ENCODE measurements around the gene SPINK2. TPM values are rescaled to one million over a fixed set of nuclear protein-coding genes. Genes with fewer than 3 reads are reported as not detected.

Gene SPINK2
- total and polyA plus RNA-seq, 3 experiments from 2014 or later, result 1.6 to 10.8 (median 2.1) TPM

DNA sequence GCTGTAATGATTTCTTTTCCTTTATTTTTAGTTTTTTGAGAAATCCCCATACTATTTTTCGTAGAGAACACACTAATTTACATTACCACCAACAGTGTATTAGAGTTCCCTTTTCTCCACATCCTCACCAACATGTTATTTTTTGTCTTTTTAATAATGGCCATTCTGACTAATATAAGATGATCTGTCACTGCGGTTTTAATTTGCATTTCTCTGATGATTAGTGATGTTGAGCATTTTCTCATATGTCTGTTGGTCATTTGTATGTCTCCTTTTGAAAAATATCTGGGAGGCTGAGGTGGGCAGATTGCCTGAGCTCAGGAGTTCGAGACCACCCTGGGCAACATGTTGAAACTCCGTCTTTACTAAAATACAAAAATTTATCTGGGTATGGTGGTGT, 30.2 kb downstream of the SPINK2 start:
- DNase-seq, result no peak
- Histone ChIP-seq H3K9me3 (ENCODE audit: low read length) (no peaks in the 10 kb centered on the region), H3K27me3 (ENCODE audit: insufficient read depth, low read length, poor library complexity, severe bottlenecking) (no peaks in the 10 kb centered on the region), H3K4me1 (ENCODE audit: insufficient read depth, low read length) (no peaks in the 10 kb centered on the region), H3K36me3 (ENCODE audit: insufficient read depth, low read length) (no peaks in the 10 kb centered on the region), H3K27ac (ENCODE audit: low read depth, low read length) (no peak overlapping the region), H3K4me3 (ENCODE audit: low read length) (no peak overlapping the region)
- POLR2A ChIA-PET, result no interaction called here
- H3K4me1 Mint-ChIP-seq, result no peaks in the 10 kb centered on the region
- no peak overlapping the region for H3K4me3 Mint-ChIP-seq
- peaks cover 0 to 2% of the 10 kb centered on the region in 2 donors for H3K27me3 Mint-ChIP-seq
- H3K36me3 Mint-ChIP-seq, result no peaks in the 10 kb centered on the region
- H3K27ac Mint-ChIP-seq, result no peak overlapping the region
- H3K9me3 Mint-ChIP-seq, result peaks cover 0 to 2% (median 0%) of the 10 kb centered on the region in 5 donors
- CTCF ChIA-PET, result no interaction called here

- H3K36me3 ChIP-seq (ENCODE audit: insufficient read depth, low read length), result no peaks in the 10 kb centered on the region
- ChIA-PET CTCF (interaction anchor here (1.3 to 1.8 kb wide), 2 partner anchors 9 to 31 kb away, joined by 3 to 5 read pairs; no protein-coding TSS in a partner anchor), POLR2A (no interaction called here)
- no peaks in the 10 kb centered on the region for H3K4me1 ChIP-seq (ENCODE audit: insufficient read depth, low read length)
- no peaks in the 10 kb centered on the region for H3K4me1 Mint-ChIP-seq
- no peaks in the 10 kb centered on the region for H3K27me3 ChIP-seq (ENCODE audit: insufficient read depth, low read length, poor library complexity, severe bottlenecking)
- no peak overlapping the region for H3K4me3 Mint-ChIP-seq
- H3K9me3 ChIP-seq (ENCODE audit: low read length), result no peaks in the 10 kb centered on the region
- DNase-seq, result no peak
- no peak overlapping the region for H3K4me3 ChIP-seq (ENCODE audit: low read length)
- no peak overlapping the region for H3K27ac Mint-ChIP-seq
- H3K9me3 Mint-ChIP-seq, result peaks cover 0 to 2% (median 0%) of the 10 kb centered on the region in 5 donors
- peaks cover 0 to 3% of the 10 kb centered on the region in 2 donors for H3K27me3 Mint-ChIP-seq
- no peaks in the 10 kb centered on the region for H3K36me3 Mint-ChIP-seq
- H3K27ac ChIP-seq (ENCODE audit: low read depth, low read length), result no peak overlapping the region
These were observed 30.8 kb downstream of the SPINK2 start for GRCh38 chr4:56790691-56791091.

- Histone ChIP-seq H3K4me1 (ENCODE audit: insufficient read depth, low read length) (no peaks in the 10 kb centered on the region), H3K27me3 (ENCODE audit: insufficient read depth, low read length, poor library complexity, severe bottlenecking) (no peaks in the 10 kb centered on the region), H3K9me3 (ENCODE audit: low read length) (no peaks in the 10 kb centered on the region), H3K36me3 (ENCODE audit: insufficient read depth, low read length) (no peaks in the 10 kb centered on the region), H3K27ac (ENCODE audit: low read depth, low read length) (no peak overlapping the region), H3K4me3 (ENCODE audit: low read length) (no peak overlapping the region)
- Mint-ChIP-seq H3K27ac (peak overlapping the region in 1 of 8 donors; percentile 83), H3K36me3 (no peaks in the 10 kb centered on the region), H3K27me3 (peaks cover 0 to 3% of the 10 kb centered on the region in 2 donors), H3K4me3 (no peak overlapping the region), H3K9me3 (peaks cover 0 to 2% (median 0%) of the 10 kb centered on the region in 5 donors), H3K4me1 (no peaks in the 10 kb centered on the region)
- ChIA-PET CTCF (no interaction called here), POLR2A (no interaction called here)
- no peak for DNase-seq
These were observed 33.4 kb downstream of the SPINK2 start for GRCh38 chr4:56788081-56788480.

- H3K4me3 Mint-ChIP-seq, result no peak overlapping the region
- H3K9me3 Mint-ChIP-seq, result peaks cover 0 to 2% (median 0%) of the 10 kb centered on the region in 5 donors
- Histone ChIP-seq H3K4me1 (ENCODE audit: insufficient read depth, low read length) (no peaks in the 10 kb centered on the region), H3K36me3 (ENCODE audit: insufficient read depth, low read length) (no peaks in the 10 kb centered on the region), H3K9me3 (ENCODE audit: low read length) (no peaks in the 10 kb centered on the region), H3K27ac (ENCODE audit: low read depth, low read length) (no peak overlapping the region), H3K27me3 (ENCODE audit: insufficient read depth, low read length, poor library complexity, severe bottlenecking) (no peaks in the 10 kb centered on the region), H3K4me3 (ENCODE audit: low read length) (no peak overlapping the region)
- peaks cover 0 to 2% of the 10 kb centered on the region in 2 donors for H3K27me3 Mint-ChIP-seq
- CTCF ChIA-PET, result interaction anchor here (0.7 to 1.6 kb wide), 2 partner anchors 13 to 15 kb away, joined by 3 to 4 read pairs; no protein-coding TSS in a partner anchor
- no peak for DNase-seq
- no peak overlapping the region for H3K27ac Mint-ChIP-seq
- no peaks in the 10 kb centered on the region for H3K36me3 Mint-ChIP-seq
- POLR2A ChIA-PET, result no interaction called here
- no peaks in the 10 kb centered on the region for H3K4me1 Mint-ChIP-seq
These were observed 34.1 kb downstream of the SPINK2 start for GRCh38 chr4:56787380-56787779.

GRCh38 chr4:56786955-56787354, 34.5 kb downstream of the SPINK2 start:
- peaks cover 0 to 2% of the 10 kb centered on the region in 2 donors for H3K27me3 Mint-ChIP-seq
- no peak overlapping the region for H3K27ac Mint-ChIP-seq
- Histone ChIP-seq H3K4me1 (ENCODE audit: insufficient read depth, low read length) (no peaks in the 10 kb centered on the region), H3K9me3 (ENCODE audit: low read length) (no peaks in the 10 kb centered on the region), H3K27me3 (ENCODE audit: insufficient read depth, low read length, poor library complexity, severe bottlenecking) (no peaks in the 10 kb centered on the region), H3K27ac (ENCODE audit: low read depth, low read length) (no peak overlapping the region), H3K36me3 (ENCODE audit: insufficient read depth, low read length) (no peaks in the 10 kb centered on the region), H3K4me3 (ENCODE audit: low read length) (no peak overlapping the region)
- H3K9me3 Mint-ChIP-seq, result peaks cover 0 to 2% (median 0%) of the 10 kb centered on the region in 5 donors
- POLR2A ChIA-PET, result no interaction called here
- CTCF ChIA-PET, result interaction anchor here (0.7 to 1.6 kb wide), 2 partner anchors 13 to 14 kb away, joined by 3 to 4 read pairs; no protein-coding TSS in a partner anchor
- H3K4me3 Mint-ChIP-seq, result no peak overlapping the region
- DNase-seq, result no peak
- H3K36me3 Mint-ChIP-seq, result no peaks in the 10 kb centered on the region
- H3K4me1 Mint-ChIP-seq, result no peaks in the 10 kb centered on the region

DNA sequence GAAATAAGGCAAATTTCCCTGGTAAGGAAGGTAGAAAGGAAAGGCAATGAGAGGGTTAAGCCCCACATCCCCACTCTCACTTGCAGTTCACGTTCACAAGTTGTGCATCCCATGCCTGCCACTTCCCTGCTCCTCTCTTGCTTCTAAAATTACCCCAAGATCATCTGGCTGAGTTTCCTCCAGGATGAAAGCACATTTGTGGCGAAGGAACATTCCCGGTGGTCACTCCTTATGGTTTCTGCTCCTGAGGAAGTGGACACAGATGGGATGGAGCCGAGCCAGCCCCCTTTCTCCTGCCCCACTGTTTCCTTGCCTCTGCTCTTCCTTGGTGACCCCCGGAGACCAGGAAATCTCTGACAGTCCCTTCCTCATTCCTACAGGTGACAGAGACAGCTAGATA, 37.5 kb downstream of the SPINK2 start:
- Histone ChIP-seq H3K4me1 (ENCODE audit: insufficient read depth, low read length) (no peaks in the 10 kb centered on the region), H3K36me3 (ENCODE audit: insufficient read depth, low read length) (no peaks in the 10 kb centered on the region), H3K4me3 (ENCODE audit: low read length) (no peak overlapping the region), H3K27me3 (ENCODE audit: insufficient read depth, low read length, poor library complexity, severe bottlenecking) (no peaks in the 10 kb centered on the region), H3K27ac (ENCODE audit: low read depth, low read length) (no peak overlapping the region), H3K9me3 (ENCODE audit: low read length) (no peaks in the 10 kb centered on the region)
- DNase-seq, result no peak
- Mint-ChIP-seq H3K9me3 (no peaks in the 10 kb centered on the region), H3K27ac (no peak overlapping the region), H3K36me3 (no peaks in the 10 kb centered on the region), H3K27me3 (peaks cover 0 to 2% of the 10 kb centered on the region in 2 donors), H3K4me3 (no peak overlapping the region), H3K4me1 (no peaks in the 10 kb centered on the region)
- POLR2A ChIA-PET, result no interaction called here
- CTCF ChIA-PET, result no interaction called here

- CTCF ChIA-PET, result interaction anchor here (1.3 kb wide), 1 partner anchor 11 kb away, joined by 4 read pairs; no protein-coding TSS in a partner anchor
- H3K27me3 ChIP-seq (ENCODE audit: insufficient read depth, low read length, poor library complexity, severe bottlenecking), result no peaks in the 10 kb centered on the region
- DNase-seq, result no peak
These were observed 39.5 kb downstream of the SPINK2 start for GRCh38 chr4:56782019-56782418.

GRCh38 chr4:56773346-56773745, 48.2 kb downstream of the SPINK2 start:
- no peak overlapping the region for H3K27ac Mint-ChIP-seq
- CTCF ChIA-PET, result no interaction called here
- peaks cover 0 to 3% (median 1%) of the 10 kb centered on the region in 3 donors for H3K4me1 Mint-ChIP-seq
- H3K27me3 ChIP-seq (ENCODE audit: insufficient read depth, low read length, poor library complexity, severe bottlenecking), result no peaks in the 10 kb centered on the region
- H3K9me3 ChIP-seq (ENCODE audit: low read length), result no peaks in the 10 kb centered on the region
- no peaks in the 10 kb centered on the region for H3K9me3 Mint-ChIP-seq
- H3K4me3 Mint-ChIP-seq, result no peak overlapping the region
- H3K36me3 ChIP-seq (ENCODE audit: insufficient read depth, low read length), result no peaks in the 10 kb centered on the region
- no peaks in the 10 kb centered on the region for H3K36me3 Mint-ChIP-seq
- no peaks in the 10 kb centered on the region for H3K4me1 ChIP-seq (ENCODE audit: insufficient read depth, low read length)
- POLR2A ChIA-PET, result no interaction called here
- H3K4me3 ChIP-seq (ENCODE audit: low read length), result no peak overlapping the region
- H3K27ac ChIP-seq (ENCODE audit: low read depth, low read length), result no peak overlapping the region
- H3K27me3 Mint-ChIP-seq, result peaks cover 0 to 3% of the 10 kb centered on the region in 2 donors
- no peak for DNase-seq

More at GRCh38 chr4:56782019-56782418, 39.5 kb downstream of the SPINK2 start:
- H3K27me3 Mint-ChIP-seq, result peaks cover 0 to 2% of the 10 kb centered on the region in 2 donors
- no peak overlapping the region for H3K27ac Mint-ChIP-seq
- H3K4me3 Mint-ChIP-seq, result no peak overlapping the region
- Histone ChIP-seq H3K4me3 (ENCODE audit: low read length) (no peak overlapping the region), H3K4me1 (ENCODE audit: insufficient read depth, low read length) (no peaks in the 10 kb centered on the region), H3K36me3 (ENCODE audit: insufficient read depth, low read length) (no peaks in the 10 kb centered on the region), H3K27ac (ENCODE audit: low read depth, low read length) (no peak overlapping the region), H3K9me3 (ENCODE audit: low read length) (no peaks in the 10 kb centered on the region)
- no peaks in the 10 kb centered on the region for H3K4me1 Mint-ChIP-seq
- POLR2A ChIA-PET, result no interaction called here
- H3K9me3 Mint-ChIP-seq, result no peaks in the 10 kb centered on the region
- H3K36me3 Mint-ChIP-seq, result no peaks in the 10 kb centered on the region
